GM23338 (cell line): ENCODE data around the gene ATP13A1. TPM values are rescaled to one million over a fixed set of nuclear protein-coding genes. Genes with fewer than 3 reads are reported as not detected.

Experiments
- ATAC-seq: fragments of 200-7000 bp; cut with Tn5 transposase; 3 replicates; pipeline ENCODE4 v1.9.1; 2020
- DNase-seq: peaks from one replicate; pipeline ENCODE4 v3.0.0-alpha.2; 2015; ENCODE audit warnings: low spot score
- H2AFZ ChIP-seq: fragments of 200-600 bp; sonication (generic); 2 replicates; pipeline ENCODE4 v1.8.0; 2016; ENCODE audit warnings: antibody characterized with exemption, mild to moderate bottlenecking, moderate library complexity
- H3F3A ChIP-seq: fragments of 200-600 bp; sonication (generic); replicated peaks from 2 replicates; pipeline ENCODE4 v1.8.0; 2017; ENCODE audit warnings: antibody characterized with exemption, mixed run types, low read depth
- H3K27ac ChIP-seq: fragments of 200-600 bp; sonication (generic); 2 replicates; pipeline ENCODE4 v1.6.1; 2016; ENCODE audit warnings: low read depth
- H3K27me3 ChIP-seq: fragments of 200-600 bp; sonication (generic); 2 replicates; pipeline ENCODE4 v1.8.0; 2016; ENCODE audit warnings: mild to moderate bottlenecking, mixed run types, moderate library complexity; ENCODE audit not compliant: insufficient read depth
- H3K36me3 ChIP-seq: fragments of 200-600 bp; sonication (generic); 2 replicates; pipeline ENCODE4 v1.8.0; 2016; ENCODE audit warnings: mild to moderate bottlenecking; ENCODE audit not compliant: insufficient read depth
- H3K4me1 ChIP-seq: fragments of 200-600 bp; sonication (generic); 2 replicates; pipeline ENCODE4 v1.8.0; 2016; ENCODE audit warnings: mild to moderate bottlenecking, moderate library complexity; ENCODE audit not compliant: insufficient read depth
- H3K4me2 ChIP-seq: fragments of 200-600 bp; sonication (generic); 2 replicates; pipeline ENCODE4 v1.7.1; 2017; ENCODE audit warnings: mixed run types
- H3K4me3 ChIP-seq: fragments of 200-600 bp; sonication (generic); 2 replicates; pipeline ENCODE4 v1.6.1; 2016; ENCODE audit warnings: mixed run types
- H3K79me2 ChIP-seq: fragments of 200-600 bp; sonication (generic); replicated peaks from 2 replicates; pipeline ENCODE4 v1.8.0; 2017; ENCODE audit warnings: mild to moderate bottlenecking; ENCODE audit not compliant: insufficient read depth
- H3K9me2 ChIP-seq: fragments of 200-600 bp; sonication (generic); 2 replicates; pipeline ENCODE4 v1.8.0; 2017; ENCODE audit not compliant: insufficient read depth
- H4K20me1 ChIP-seq: fragments of 200-600 bp; sonication (generic); replicated peaks from 2 replicates; pipeline ENCODE4 v1.8.0; 2017; ENCODE audit warnings: mild to moderate bottlenecking; ENCODE audit not compliant: insufficient read depth
- H3K27ac Mint-ChIP-seq: 2 replicates; pipeline ENCODE4 v1.8.0; 2020; ENCODE audit warnings: inconsistent platforms, mild to moderate bottlenecking, moderate library complexity, mixed read lengths
- H3K27me3 Mint-ChIP-seq: 3 replicates; pipeline ENCODE4 v1.8.0; 2022; ENCODE audit warnings: low read depth, mild to moderate bottlenecking, moderate library complexity, mixed read lengths, inconsistent platforms; ENCODE audit not compliant: insufficient read depth, poor library complexity
- H3K36me3 Mint-ChIP-seq: 3 replicates; pipeline ENCODE4 v1.8.0; 2021; ENCODE audit warnings: low read depth, mild to moderate bottlenecking, inconsistent platforms, moderate library complexity, mixed read lengths
- H3K4me1 Mint-ChIP-seq: 3 replicates; pipeline ENCODE4 v1.8.0; 2020; ENCODE audit warnings: mild to moderate bottlenecking, inconsistent platforms, mixed read lengths
- H3K4me3 Mint-ChIP-seq: 3 replicates; pipeline ENCODE4 v1.8.0; 2021; ENCODE audit warnings: moderate library complexity, mild to moderate bottlenecking, inconsistent platforms, mixed read lengths
- H3K9me3 Mint-ChIP-seq: 3 replicates; pipeline ENCODE4 v1.8.0; 2020; ENCODE audit warnings: moderate library complexity, mild to moderate bottlenecking, inconsistent platforms, mixed read lengths
- CREB1 ChIP-seq: fragments of 250-450 bp; sonication (Bioruptor Pico); IDR thresholded peaks from 2 replicates; pipeline ENCODE4 v1.5.0; 2020; ENCODE audit warnings: low read depth, mild to moderate bottlenecking, moderate library complexity
- CTCF ChIP-seq, 2 experiments: fragments of 200-600 bp in 1 of 2; sonication (generic) in 1 of 2; conservative IDR thresholded peaks; 2 replicates each; pipeline versions ENCODE4 v1.5.1 to v1.6.1; 2016 to 2017; ENCODE audit warnings: antibody characterized with exemption in 2 of 2, low read depth in 2 of 2, mild to moderate bottlenecking in 2 of 2, moderate library complexity in 1 of 2
- ETS1 ChIP-seq: IDR thresholded peaks from 2 replicates; pipeline ENCODE4 v1.6.1; 2016; ENCODE audit warnings: antibody characterized with exemption
- EZH2 ChIP-seq: fragments of 200-600 bp; sonication (generic); IDR thresholded peaks from one replicate; pipeline ENCODE4 v1.8.0; 2017; ENCODE audit warnings: antibody characterized with exemption, mild to moderate bottlenecking, low read depth; ENCODE audit not compliant: unreplicated experiment
- EZH2phosphoT487 ChIP-seq: fragments of 200-600 bp; sonication (generic); IDR thresholded peaks from one replicate; pipeline ENCODE4 v1.8.1; 2018; ENCODE audit warnings: antibody characterized with exemption; ENCODE audit not compliant: unreplicated experiment
- JUNB ChIP-seq: IDR thresholded peaks from one replicate; pipeline ENCODE4 v1.6.1; 2016; ENCODE audit warnings: antibody characterized with exemption; ENCODE audit not compliant: unreplicated experiment
- NANOG ChIP-seq: IDR thresholded peaks from 2 replicates; pipeline ENCODE4 v1.6.1; 2016; ENCODE audit warnings: antibody characterized with exemption, borderline replicate concordance
- POLR2AphosphoS5 ChIP-seq: IDR thresholded peaks from 2 replicates; pipeline ENCODE4 v1.6.1; 2016; ENCODE audit warnings: antibody characterized with exemption, low read depth
- REST ChIP-seq: IDR thresholded peaks from one replicate; pipeline ENCODE4 v1.6.1; 2018; ENCODE audit warnings: antibody characterized with exemption; ENCODE audit not compliant: unreplicated experiment
- STAT1 ChIP-seq: IDR thresholded peaks from one replicate; pipeline ENCODE4 v1.6.1; 2016; ENCODE audit warnings: antibody characterized with exemption; ENCODE audit not compliant: unreplicated experiment
- ZNF114 ChIP-seq: fragments of 250-450 bp; sonication (Bioruptor Pico); IDR thresholded peaks from 2 replicates; pipeline ENCODE4 v1.5.0; 2020; ENCODE audit warnings: mild to moderate bottlenecking, moderate library complexity
- ZNF331 ChIP-seq: fragments of 250-450 bp; sonication (Bioruptor Pico); IDR thresholded peaks from 2 replicates; pipeline ENCODE4 v1.5.0; 2020; ENCODE audit warnings: low read depth, mild to moderate bottlenecking, moderate library complexity
- ZNF462 ChIP-seq: fragments of 250-450 bp; sonication (Bioruptor Pico); IDR thresholded peaks from 2 replicates; pipeline ENCODE4 v1.5.0; 2020; ENCODE audit warnings: mild to moderate bottlenecking, moderate library complexity
- polyA plus RNA-seq: library from polyadenylated mRNA; unstranded; fragments of >200 nt; fragmentation: Nextera tagmentation; extraction: Ambion mirVana; gene quantifications from 2 replicates; pipeline ENCODE4 v1.2.1, GENCODE V29; 2016
- total RNA-seq: library from RNA; depleted of rRNA; stranded (reverse); fragments of >200 nt; shearing (Covaris generic); gene quantifications from 2 replicates; pipeline ENCODE4 v1.2.3, GENCODE V29; 2014

The ATP13A1 gene
- total and polyA plus RNA-seq, 2 experiments from 2014 or later, result 38.1 to 307 TPM

- Histone ChIP-seq H3K36me3 (peaks cover 22% of the 10 kb centered on the region; the same call in 1 of the 2 replicates), H2AFZ (no peak overlapping the region), H3K4me2 (no peak overlapping the region), H3K4me3 (no peak overlapping the region), H3K79me2 (peaks cover 44% of the 10 kb centered on the region), H3F3A (peaks cover 12% of the 10 kb centered on the region; the same call in 1 of the 2 replicates), H3K4me1 (peaks cover 9% of the 10 kb centered on the region), H3K27ac (no peak overlapping the region), H3K9me2 (no peaks in the 10 kb centered on the region), H4K20me1 (peaks cover 12% of the 10 kb centered on the region), H3K27me3 (no peaks in the 10 kb centered on the region)
- H3K9me3 Mint-ChIP-seq, result no peaks in the 10 kb centered on the region
- DNase-seq (no peak), ATAC-seq (no peak)
- H3K4me1 Mint-ChIP-seq, result peaks cover 18% of the 10 kb centered on the region
- H3K36me3 Mint-ChIP-seq, result peaks cover 62% of the 10 kb centered on the region
- H3K27ac Mint-ChIP-seq, result peak overlapping the region; percentile 27; the same call in 1 of the 2 replicates
- peaks cover 10% of the 10 kb centered on the region for H3K27me3 Mint-ChIP-seq
- no peak overlapping the region for H3K4me3 Mint-ChIP-seq
- TF ChIP-seq STAT1, result no peak
- no peak for TF ChIP-seq POLR2AphosphoS5
- no peak for TF ChIP-seq ZNF462 (CRISPR knock-in tag)
- TF ChIP-seq JUNB, result no peak
- no peak for TF ChIP-seq CREB1 (CRISPR knock-in tag)
- no peak for TF ChIP-seq CTCF (conservative IDR thresholded peaks at IDR 0.05; ENCODE audit: low read depth in 2 of 2)
- TF ChIP-seq EZH2phosphoT487, result no peak
- TF ChIP-seq ZNF114 (CRISPR knock-in tag), result no peak
- no peak for TF ChIP-seq ETS1
- no peak for TF ChIP-seq NANOG
- TF ChIP-seq ZNF331 (CRISPR knock-in tag), result no peak
- no peak for TF ChIP-seq EZH2
- TF ChIP-seq REST, result no peak
These were observed 3.7 kb downstream of the ATP13A1 start for GRCh38 chr19:19659646-19660245.
